Erythroblast (primary cell): ENCODE data around the gene NFIB.

ENCODE experiments used
- GATA1 ChIP-seq: IDR thresholded peaks from 2 replicates; pipeline ENCODE4 v1.6.1; 2011; ENCODE audit warnings: low read depth, mild to moderate bottlenecking, control low read depth, low read length, moderate library complexity
- POLR2A ChIP-seq: IDR thresholded peaks from 2 replicates; pipeline ENCODE4 v1.6.1; 2011; ENCODE audit warnings: mild to moderate bottlenecking, low read length

DNA sequence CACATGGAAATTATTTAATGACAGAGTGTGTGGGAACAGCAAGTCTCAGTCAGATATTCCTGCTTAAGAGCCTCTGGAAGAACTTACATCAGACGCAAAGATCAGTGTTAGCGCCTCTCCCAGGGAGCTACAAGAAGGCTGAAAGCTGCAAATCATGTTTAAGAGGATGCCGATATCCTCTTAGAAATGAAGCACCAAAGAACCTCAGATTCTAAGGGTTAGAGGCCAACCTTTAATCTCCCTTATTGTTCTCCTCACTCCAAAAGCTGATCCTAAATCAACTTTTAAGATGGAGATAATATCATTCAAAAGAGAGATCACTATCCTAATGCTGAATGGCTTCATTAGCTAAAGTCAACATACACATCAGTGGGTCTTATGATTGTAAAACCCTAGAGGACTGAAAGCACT is 160.6 kb downstream of the NFIB start:
- TF ChIP-seq POLR2A (no peak), GATA1 (no peak)
